Measurements from ENCODE around the gene BLNK.

- TF ChIP-seq TAF1 (IDR thresholded peaks at IDR 0.05; ENCODE audit: low read depth) (no peak), EP300 (IDR thresholded peaks at IDR 0.05; ENCODE audit: borderline replicate concordance) (no peak), USF1 (IDR thresholded peaks at IDR 0.05) (no peak), REST (IDR thresholded peaks at IDR 0.05; ENCODE audit: low read depth) (no peak), CEBPB (IDR thresholded peaks at IDR 0.05) (no peak), NFIC (IDR thresholded peaks at IDR 0.05) (no peak), EGR1 (IDR thresholded peaks at IDR 0.05) (no peak), ZBTB7A (IDR thresholded peaks at IDR 0.05; ENCODE audit: low read depth) (no peak), RAD21 (IDR thresholded peaks at IDR 0.05; ENCODE audit: low read depth) (no peak)
- TF ChIP-seq, protein P1, sequence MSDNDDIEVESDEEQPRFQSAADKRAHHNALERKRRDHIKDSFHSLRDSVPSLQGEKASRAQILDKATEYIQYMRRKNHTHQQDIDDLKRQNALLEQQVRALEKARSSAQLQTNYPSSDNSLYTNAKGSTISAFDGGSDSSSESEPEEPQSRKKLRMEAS (IDR thresholded peaks at IDR 0.05), result no peak
Measured at GRCh38 chr10:96261930-96262329, 9.4 kb downstream of the BLNK start.
